GM23338 (cell line): ENCODE data around the gene OR1N2. TPM values are rescaled to one million over a fixed set of nuclear protein-coding genes. Genes with fewer than 3 reads are reported as not detected.

Source experiments
- ATAC-seq: fragments of 200-7000 bp; cut with Tn5 transposase; 3 replicates; pipeline ENCODE4 v1.9.1; 2020
- DNase-seq: peaks from one replicate; pipeline ENCODE4 v3.0.0-alpha.2; 2015; ENCODE audit warnings: low spot score
- H2AFZ ChIP-seq: fragments of 200-600 bp; sonication (generic); 2 replicates; pipeline ENCODE4 v1.8.0; 2016; ENCODE audit warnings: antibody characterized with exemption, mild to moderate bottlenecking, moderate library complexity
- H3F3A ChIP-seq: fragments of 200-600 bp; sonication (generic); replicated peaks from 2 replicates; pipeline ENCODE4 v1.8.0; 2017; ENCODE audit warnings: antibody characterized with exemption, mixed run types, low read depth
- H3K27ac ChIP-seq: fragments of 200-600 bp; sonication (generic); 2 replicates; pipeline ENCODE4 v1.6.1; 2016; ENCODE audit warnings: low read depth
- H3K27me3 ChIP-seq: fragments of 200-600 bp; sonication (generic); 2 replicates; pipeline ENCODE4 v1.8.0; 2016; ENCODE audit warnings: mild to moderate bottlenecking, mixed run types, moderate library complexity; ENCODE audit not compliant: insufficient read depth
- H3K36me3 ChIP-seq: fragments of 200-600 bp; sonication (generic); 2 replicates; pipeline ENCODE4 v1.8.0; 2016; ENCODE audit warnings: mild to moderate bottlenecking; ENCODE audit not compliant: insufficient read depth
- H3K4me1 ChIP-seq: fragments of 200-600 bp; sonication (generic); 2 replicates; pipeline ENCODE4 v1.8.0; 2016; ENCODE audit warnings: mild to moderate bottlenecking, moderate library complexity; ENCODE audit not compliant: insufficient read depth
- H3K4me2 ChIP-seq: fragments of 200-600 bp; sonication (generic); 2 replicates; pipeline ENCODE4 v1.7.1; 2017; ENCODE audit warnings: mixed run types
- H3K4me3 ChIP-seq: fragments of 200-600 bp; sonication (generic); 2 replicates; pipeline ENCODE4 v1.6.1; 2016; ENCODE audit warnings: mixed run types
- H3K79me2 ChIP-seq: fragments of 200-600 bp; sonication (generic); replicated peaks from 2 replicates; pipeline ENCODE4 v1.8.0; 2017; ENCODE audit warnings: mild to moderate bottlenecking; ENCODE audit not compliant: insufficient read depth
- H3K9me2 ChIP-seq: fragments of 200-600 bp; sonication (generic); 2 replicates; pipeline ENCODE4 v1.8.0; 2017; ENCODE audit not compliant: insufficient read depth
- H4K20me1 ChIP-seq: fragments of 200-600 bp; sonication (generic); replicated peaks from 2 replicates; pipeline ENCODE4 v1.8.0; 2017; ENCODE audit warnings: mild to moderate bottlenecking; ENCODE audit not compliant: insufficient read depth
- H3K27ac Mint-ChIP-seq: 2 replicates; pipeline ENCODE4 v1.8.0; 2020; ENCODE audit warnings: inconsistent platforms, mild to moderate bottlenecking, moderate library complexity, mixed read lengths
- H3K27me3 Mint-ChIP-seq: 3 replicates; pipeline ENCODE4 v1.8.0; 2022; ENCODE audit warnings: low read depth, mild to moderate bottlenecking, moderate library complexity, mixed read lengths, inconsistent platforms; ENCODE audit not compliant: insufficient read depth, poor library complexity
- H3K36me3 Mint-ChIP-seq: 3 replicates; pipeline ENCODE4 v1.8.0; 2021; ENCODE audit warnings: low read depth, mild to moderate bottlenecking, inconsistent platforms, moderate library complexity, mixed read lengths
- H3K4me1 Mint-ChIP-seq: 3 replicates; pipeline ENCODE4 v1.8.0; 2020; ENCODE audit warnings: mild to moderate bottlenecking, inconsistent platforms, mixed read lengths
- H3K4me3 Mint-ChIP-seq: 3 replicates; pipeline ENCODE4 v1.8.0; 2021; ENCODE audit warnings: moderate library complexity, mild to moderate bottlenecking, inconsistent platforms, mixed read lengths
- H3K9me3 Mint-ChIP-seq: 3 replicates; pipeline ENCODE4 v1.8.0; 2020; ENCODE audit warnings: moderate library complexity, mild to moderate bottlenecking, inconsistent platforms, mixed read lengths
- CREB1 ChIP-seq: fragments of 250-450 bp; sonication (Bioruptor Pico); IDR thresholded peaks from 2 replicates; pipeline ENCODE4 v1.5.0; 2020; ENCODE audit warnings: low read depth, mild to moderate bottlenecking, moderate library complexity
- EZH2 ChIP-seq: fragments of 200-600 bp; sonication (generic); IDR thresholded peaks from one replicate; pipeline ENCODE4 v1.8.0; 2017; ENCODE audit warnings: antibody characterized with exemption, mild to moderate bottlenecking, low read depth; ENCODE audit not compliant: unreplicated experiment
- EZH2phosphoT487 ChIP-seq: fragments of 200-600 bp; sonication (generic); IDR thresholded peaks from one replicate; pipeline ENCODE4 v1.8.1; 2018; ENCODE audit warnings: antibody characterized with exemption; ENCODE audit not compliant: unreplicated experiment
- JUNB ChIP-seq: IDR thresholded peaks from one replicate; pipeline ENCODE4 v1.6.1; 2016; ENCODE audit warnings: antibody characterized with exemption; ENCODE audit not compliant: unreplicated experiment
- POLR2AphosphoS5 ChIP-seq: IDR thresholded peaks from 2 replicates; pipeline ENCODE4 v1.6.1; 2016; ENCODE audit warnings: antibody characterized with exemption, low read depth
- STAT1 ChIP-seq: IDR thresholded peaks from one replicate; pipeline ENCODE4 v1.6.1; 2016; ENCODE audit warnings: antibody characterized with exemption; ENCODE audit not compliant: unreplicated experiment
- ZNF114 ChIP-seq: fragments of 250-450 bp; sonication (Bioruptor Pico); IDR thresholded peaks from 2 replicates; pipeline ENCODE4 v1.5.0; 2020; ENCODE audit warnings: mild to moderate bottlenecking, moderate library complexity
- ZNF331 ChIP-seq: fragments of 250-450 bp; sonication (Bioruptor Pico); IDR thresholded peaks from 2 replicates; pipeline ENCODE4 v1.5.0; 2020; ENCODE audit warnings: low read depth, mild to moderate bottlenecking, moderate library complexity
- polyA plus RNA-seq: library from polyadenylated mRNA; unstranded; fragments of >200 nt; fragmentation: Nextera tagmentation; extraction: Ambion mirVana; gene quantifications from 2 replicates; pipeline ENCODE4 v1.2.1, GENCODE V29; 2016
- total RNA-seq: library from RNA; depleted of rRNA; stranded (reverse); fragments of >200 nt; shearing (Covaris generic); gene quantifications from 2 replicates; pipeline ENCODE4 v1.2.3, GENCODE V29; 2014
- TF ChIP-seq, protein P1 (sequence below): IDR thresholded peaks from 2 replicates; pipeline ENCODE4 v1.6.1; 2016; ENCODE audit warnings: antibody characterized with exemption
- TF ChIP-seq, protein P2 (sequence below), 2 experiments: fragments of 200-600 bp in 1 of 2; sonication (generic) in 1 of 2; conservative IDR thresholded peaks; 2 replicates each; pipeline versions ENCODE4 v1.5.1 to v1.6.1; 2016 to 2017; ENCODE audit warnings: antibody characterized with exemption in 2 of 2, low read depth in 2 of 2, mild to moderate bottlenecking in 2 of 2, moderate library complexity in 1 of 2
- TF ChIP-seq, protein P3 (sequence below): IDR thresholded peaks from one replicate; pipeline ENCODE4 v1.6.1; 2018; ENCODE audit warnings: antibody characterized with exemption; ENCODE audit not compliant: unreplicated experiment
- TF ChIP-seq, protein P4 (sequence below): fragments of 250-450 bp; sonication (Bioruptor Pico); IDR thresholded peaks from 2 replicates; pipeline ENCODE4 v1.5.0; 2020; ENCODE audit warnings: mild to moderate bottlenecking, moderate library complexity

The OR1N2 gene
- total and polyA plus RNA-seq, 2 experiments from 2014 or later: not detected

DNA sequence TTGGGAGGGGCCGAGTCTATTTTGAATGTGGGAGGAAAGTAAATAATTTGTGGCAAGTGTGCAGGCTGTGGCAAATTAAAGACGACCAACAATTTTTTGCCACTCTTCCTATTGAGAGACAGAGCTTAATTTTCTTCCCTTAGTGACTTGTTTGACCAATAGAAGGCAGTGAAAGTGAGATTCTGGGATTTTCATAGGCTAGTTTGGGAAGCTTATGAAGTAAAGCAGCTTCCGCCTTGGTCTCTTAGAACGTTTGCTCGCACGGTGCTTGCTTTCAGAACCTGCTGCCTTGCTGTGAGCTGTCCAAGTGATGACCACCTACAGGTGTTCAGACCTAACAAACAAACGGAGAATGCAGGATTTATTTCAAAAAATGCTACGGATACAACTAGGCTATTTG lies 6.7 kb upstream of the OR1N2 start (continued):
- no peak for TF ChIP-seq CREB1 (CRISPR knock-in tag)
- TF ChIP-seq STAT1: no peak
- TF ChIP-seq, protein P1, sequence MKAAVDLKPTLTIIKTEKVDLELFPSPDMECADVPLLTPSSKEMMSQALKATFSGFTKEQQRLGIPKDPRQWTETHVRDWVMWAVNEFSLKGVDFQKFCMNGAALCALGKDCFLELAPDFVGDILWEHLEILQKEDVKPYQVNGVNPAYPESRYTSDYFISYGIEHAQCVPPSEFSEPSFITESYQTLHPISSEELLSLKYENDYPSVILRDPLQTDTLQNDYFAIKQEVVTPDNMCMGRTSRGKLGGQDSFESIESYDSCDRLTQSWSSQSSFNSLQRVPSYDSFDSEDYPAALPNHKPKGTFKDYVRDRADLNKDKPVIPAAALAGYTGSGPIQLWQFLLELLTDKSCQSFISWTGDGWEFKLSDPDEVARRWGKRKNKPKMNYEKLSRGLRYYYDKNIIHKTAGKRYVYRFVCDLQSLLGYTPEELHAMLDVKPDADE: no peak
- no peak for TF ChIP-seq POLR2AphosphoS5
- TF ChIP-seq, protein P2, sequence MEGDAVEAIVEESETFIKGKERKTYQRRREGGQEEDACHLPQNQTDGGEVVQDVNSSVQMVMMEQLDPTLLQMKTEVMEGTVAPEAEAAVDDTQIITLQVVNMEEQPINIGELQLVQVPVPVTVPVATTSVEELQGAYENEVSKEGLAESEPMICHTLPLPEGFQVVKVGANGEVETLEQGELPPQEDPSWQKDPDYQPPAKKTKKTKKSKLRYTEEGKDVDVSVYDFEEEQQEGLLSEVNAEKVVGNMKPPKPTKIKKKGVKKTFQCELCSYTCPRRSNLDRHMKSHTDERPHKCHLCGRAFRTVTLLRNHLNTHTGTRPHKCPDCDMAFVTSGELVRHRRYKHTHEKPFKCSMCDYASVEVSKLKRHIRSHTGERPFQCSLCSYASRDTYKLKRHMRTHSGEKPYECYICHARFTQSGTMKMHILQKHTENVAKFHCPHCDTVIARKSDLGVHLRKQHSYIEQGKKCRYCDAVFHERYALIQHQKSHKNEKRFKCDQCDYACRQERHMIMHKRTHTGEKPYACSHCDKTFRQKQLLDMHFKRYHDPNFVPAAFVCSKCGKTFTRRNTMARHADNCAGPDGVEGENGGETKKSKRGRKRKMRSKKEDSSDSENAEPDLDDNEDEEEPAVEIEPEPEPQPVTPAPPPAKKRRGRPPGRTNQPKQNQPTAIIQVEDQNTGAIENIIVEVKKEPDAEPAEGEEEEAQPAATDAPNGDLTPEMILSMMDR (conservative IDR thresholded peaks at IDR 0.05; ENCODE audit: low read depth in 2 of 2): no peak

GRCh38 chr9:122551371-122551770 lies 1.5 kb upstream of the OR1N2 start:
- no peak overlapping the region for H3K4me2 ChIP-seq
- H4K20me1 ChIP-seq: no peaks in the 10 kb centered on the region
- no peaks in the 10 kb centered on the region for H3K79me2 ChIP-seq
- H3F3A ChIP-seq: no peaks in the 10 kb centered on the region
- Mint-ChIP-seq H3K27ac (no peak overlapping the region), H3K4me3 (no peak overlapping the region), H3K4me1 (no peaks in the 10 kb centered on the region), H3K27me3 (peaks cover 4% of the 10 kb centered on the region), H3K36me3 (peaks cover 3% of the 10 kb centered on the region; the same call in 2 of the 3 replicates), H3K9me3 (peaks cover 70% of the 10 kb centered on the region)
- no peaks in the 10 kb centered on the region for H3K27me3 ChIP-seq
- DNase-seq: no peak
- no peak overlapping the region for H3K4me3 ChIP-seq
- H3K9me2 ChIP-seq: no peaks in the 10 kb centered on the region; the same call in 1 of the 2 replicates
- H3K36me3 ChIP-seq: no peaks in the 10 kb centered on the region
- ATAC-seq: no peak
- H3K27ac ChIP-seq: no peak overlapping the region
- no peak overlapping the region for H2AFZ ChIP-seq
- no peaks in the 10 kb centered on the region for H3K4me1 ChIP-seq
- TF ChIP-seq EZH2 (no peak), ZNF114 (CRISPR knock-in tag) (no peak), ZNF331 (CRISPR knock-in tag) (no peak), JUNB (no peak), EZH2phosphoT487 (no peak)
- TF ChIP-seq, protein P1: no peak
- TF ChIP-seq, protein P3, sequence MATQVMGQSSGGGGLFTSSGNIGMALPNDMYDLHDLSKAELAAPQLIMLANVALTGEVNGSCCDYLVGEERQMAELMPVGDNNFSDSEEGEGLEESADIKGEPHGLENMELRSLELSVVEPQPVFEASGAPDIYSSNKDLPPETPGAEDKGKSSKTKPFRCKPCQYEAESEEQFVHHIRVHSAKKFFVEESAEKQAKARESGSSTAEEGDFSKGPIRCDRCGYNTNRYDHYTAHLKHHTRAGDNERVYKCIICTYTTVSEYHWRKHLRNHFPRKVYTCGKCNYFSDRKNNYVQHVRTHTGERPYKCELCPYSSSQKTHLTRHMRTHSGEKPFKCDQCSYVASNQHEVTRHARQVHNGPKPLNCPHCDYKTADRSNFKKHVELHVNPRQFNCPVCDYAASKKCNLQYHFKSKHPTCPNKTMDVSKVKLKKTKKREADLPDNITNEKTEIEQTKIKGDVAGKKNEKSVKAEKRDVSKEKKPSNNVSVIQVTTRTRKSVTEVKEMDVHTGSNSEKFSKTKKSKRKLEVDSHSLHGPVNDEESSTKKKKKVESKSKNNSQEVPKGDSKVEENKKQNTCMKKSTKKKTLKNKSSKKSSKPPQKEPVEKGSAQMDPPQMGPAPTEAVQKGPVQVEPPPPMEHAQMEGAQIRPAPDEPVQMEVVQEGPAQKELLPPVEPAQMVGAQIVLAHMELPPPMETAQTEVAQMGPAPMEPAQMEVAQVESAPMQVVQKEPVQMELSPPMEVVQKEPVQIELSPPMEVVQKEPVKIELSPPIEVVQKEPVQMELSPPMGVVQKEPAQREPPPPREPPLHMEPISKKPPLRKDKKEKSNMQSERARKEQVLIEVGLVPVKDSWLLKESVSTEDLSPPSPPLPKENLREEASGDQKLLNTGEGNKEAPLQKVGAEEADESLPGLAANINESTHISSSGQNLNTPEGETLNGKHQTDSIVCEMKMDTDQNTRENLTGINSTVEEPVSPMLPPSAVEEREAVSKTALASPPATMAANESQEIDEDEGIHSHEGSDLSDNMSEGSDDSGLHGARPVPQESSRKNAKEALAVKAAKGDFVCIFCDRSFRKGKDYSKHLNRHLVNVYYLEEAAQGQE: no peak
- TF ChIP-seq, protein P4, sequence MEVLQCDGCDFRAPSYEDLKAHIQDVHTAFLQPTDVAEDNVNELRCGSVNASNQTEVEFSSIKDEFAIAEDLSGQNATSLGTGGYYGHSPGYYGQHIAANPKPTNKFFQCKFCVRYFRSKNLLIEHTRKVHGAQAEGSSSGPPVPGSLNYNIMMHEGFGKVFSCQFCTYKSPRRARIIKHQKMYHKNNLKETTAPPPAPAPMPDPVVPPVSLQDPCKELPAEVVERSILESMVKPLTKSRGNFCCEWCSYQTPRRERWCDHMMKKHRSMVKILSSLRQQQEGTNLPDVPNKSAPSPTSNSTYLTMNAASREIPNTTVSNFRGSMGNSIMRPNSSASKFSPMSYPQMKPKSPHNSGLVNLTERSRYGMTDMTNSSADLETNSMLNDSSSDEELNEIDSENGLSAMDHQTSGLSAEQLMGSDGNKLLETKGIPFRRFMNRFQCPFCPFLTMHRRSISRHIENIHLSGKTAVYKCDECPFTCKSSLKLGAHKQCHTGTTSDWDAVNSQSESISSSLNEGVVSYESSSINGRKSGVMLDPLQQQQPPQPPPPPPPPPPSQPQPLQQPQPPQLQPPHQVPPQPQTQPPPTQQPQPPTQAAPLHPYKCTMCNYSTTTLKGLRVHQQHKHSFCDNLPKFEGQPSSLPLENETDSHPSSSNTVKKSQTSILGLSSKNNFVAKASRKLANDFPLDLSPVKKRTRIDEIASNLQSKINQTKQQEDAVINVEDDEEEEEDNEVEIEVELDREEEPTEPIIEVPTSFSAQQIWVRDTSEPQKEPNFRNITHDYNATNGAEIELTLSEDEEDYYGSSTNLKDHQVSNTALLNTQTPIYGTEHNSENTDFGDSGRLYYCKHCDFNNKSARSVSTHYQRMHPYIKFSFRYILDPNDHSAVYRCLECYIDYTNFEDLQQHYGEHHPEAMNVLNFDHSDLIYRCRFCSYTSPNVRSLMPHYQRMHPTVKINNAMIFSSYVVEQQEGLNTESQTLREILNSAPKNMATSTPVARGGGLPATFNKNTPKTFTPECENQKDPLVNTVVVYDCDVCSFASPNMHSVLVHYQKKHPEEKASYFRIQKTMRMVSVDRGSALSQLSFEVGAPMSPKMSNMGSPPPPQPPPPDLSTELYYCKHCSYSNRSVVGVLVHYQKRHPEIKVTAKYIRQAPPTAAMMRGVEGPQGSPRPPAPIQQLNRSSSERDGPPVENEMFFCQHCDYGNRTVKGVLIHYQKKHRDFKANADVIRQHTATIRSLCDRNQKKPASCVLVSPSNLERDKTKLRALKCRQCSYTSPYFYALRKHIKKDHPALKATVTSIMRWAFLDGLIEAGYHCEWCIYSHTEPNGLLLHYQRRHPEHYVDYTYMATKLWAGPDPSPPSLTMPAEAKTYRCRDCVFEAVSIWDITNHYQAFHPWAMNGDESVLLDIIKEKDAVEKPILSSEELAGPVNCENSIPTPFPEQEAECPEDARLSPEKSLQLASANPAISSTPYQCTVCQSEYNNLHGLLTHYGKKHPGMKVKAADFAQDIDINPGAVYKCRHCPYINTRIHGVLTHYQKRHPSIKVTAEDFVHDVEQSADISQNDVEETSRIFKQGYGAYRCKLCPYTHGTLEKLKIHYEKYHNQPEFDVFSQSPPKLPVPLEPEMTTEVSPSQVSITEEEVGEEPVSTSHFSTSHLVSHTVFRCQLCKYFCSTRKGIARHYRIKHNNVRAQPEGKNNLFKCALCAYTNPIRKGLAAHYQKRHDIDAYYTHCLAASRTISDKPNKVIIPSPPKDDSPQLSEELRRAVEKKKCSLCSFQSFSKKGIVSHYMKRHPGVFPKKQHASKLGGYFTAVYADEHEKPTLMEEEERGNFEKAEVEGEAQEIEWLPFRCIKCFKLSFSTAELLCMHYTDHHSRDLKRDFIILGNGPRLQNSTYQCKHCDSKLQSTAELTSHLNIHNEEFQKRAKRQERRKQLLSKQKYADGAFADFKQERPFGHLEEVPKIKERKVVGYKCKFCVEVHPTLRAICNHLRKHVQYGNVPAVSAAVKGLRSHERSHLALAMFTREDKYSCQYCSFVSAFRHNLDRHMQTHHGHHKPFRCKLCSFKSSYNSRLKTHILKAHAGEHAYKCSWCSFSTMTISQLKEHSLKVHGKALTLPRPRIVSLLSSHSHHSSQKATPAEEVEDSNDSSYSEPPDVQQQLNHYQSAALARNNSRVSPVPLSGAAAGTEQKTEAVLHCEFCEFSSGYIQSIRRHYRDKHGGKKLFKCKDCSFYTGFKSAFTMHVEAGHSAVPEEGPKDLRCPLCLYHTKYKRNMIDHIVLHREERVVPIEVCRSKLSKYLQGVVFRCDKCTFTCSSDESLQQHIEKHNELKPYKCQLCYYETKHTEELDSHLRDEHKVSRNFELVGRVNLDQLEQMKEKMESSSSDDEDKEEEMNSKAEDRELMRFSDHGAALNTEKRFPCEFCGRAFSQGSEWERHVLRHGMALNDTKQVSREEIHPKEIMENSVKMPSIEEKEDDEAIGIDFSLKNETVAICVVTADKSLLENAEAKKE (CRISPR knock-in tag): no peak
